ENCODE measurements around the gene FUZ.

DNA sequence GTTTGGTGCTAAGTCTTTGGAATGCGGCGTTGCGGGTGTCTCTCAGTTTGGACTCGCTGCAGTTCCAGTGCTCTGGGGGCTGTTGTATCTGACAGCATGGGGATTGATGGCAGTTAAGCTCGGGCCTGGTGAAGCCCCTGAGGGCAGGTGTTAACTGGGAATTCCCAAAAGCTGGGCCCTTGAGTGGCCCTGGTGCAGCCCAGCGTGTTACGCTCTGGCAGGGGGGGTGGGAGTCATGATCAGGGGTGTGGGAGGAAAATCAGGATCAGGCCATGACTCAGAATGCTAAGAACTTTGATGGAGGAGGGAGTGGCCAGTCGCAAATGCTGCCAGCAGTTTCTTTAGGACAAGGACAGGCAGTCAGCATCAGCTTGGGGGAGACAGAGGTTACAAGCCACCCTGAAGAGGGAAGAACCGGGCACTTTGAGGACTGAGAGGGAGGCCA lies 26.7 kb downstream of the FUZ start:
- TF ChIP-seq, protein P1, sequence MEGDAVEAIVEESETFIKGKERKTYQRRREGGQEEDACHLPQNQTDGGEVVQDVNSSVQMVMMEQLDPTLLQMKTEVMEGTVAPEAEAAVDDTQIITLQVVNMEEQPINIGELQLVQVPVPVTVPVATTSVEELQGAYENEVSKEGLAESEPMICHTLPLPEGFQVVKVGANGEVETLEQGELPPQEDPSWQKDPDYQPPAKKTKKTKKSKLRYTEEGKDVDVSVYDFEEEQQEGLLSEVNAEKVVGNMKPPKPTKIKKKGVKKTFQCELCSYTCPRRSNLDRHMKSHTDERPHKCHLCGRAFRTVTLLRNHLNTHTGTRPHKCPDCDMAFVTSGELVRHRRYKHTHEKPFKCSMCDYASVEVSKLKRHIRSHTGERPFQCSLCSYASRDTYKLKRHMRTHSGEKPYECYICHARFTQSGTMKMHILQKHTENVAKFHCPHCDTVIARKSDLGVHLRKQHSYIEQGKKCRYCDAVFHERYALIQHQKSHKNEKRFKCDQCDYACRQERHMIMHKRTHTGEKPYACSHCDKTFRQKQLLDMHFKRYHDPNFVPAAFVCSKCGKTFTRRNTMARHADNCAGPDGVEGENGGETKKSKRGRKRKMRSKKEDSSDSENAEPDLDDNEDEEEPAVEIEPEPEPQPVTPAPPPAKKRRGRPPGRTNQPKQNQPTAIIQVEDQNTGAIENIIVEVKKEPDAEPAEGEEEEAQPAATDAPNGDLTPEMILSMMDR (IDR thresholded peaks at IDR 0.05) = no peak
- TF ChIP-seq EP300 (IDR thresholded peaks at IDR 0.05) = no peak

All from sigmoid colon (tissue), 4 donors.